GM11168 (cell line): ENCODE measurements around the gene TJP3.
"Not testable (repeated sequence)": the region's sequence is repeated elsewhere in the genome, so short reads cannot be mapped to it uniquely, and the experiment has no call there.

Experiments
- in situ Hi-C: fragments of 300-500 bp; cut with MboI; formaldehyde crosslinking; loops from one replicate; pipeline ENCODE4 v1.12.0; 2022; ENCODE audit warnings: low sequenced_read_pairs; ENCODE audit not compliant: unreplicated experiment

TJP3 gene

GRCh38 chr19:3762501-3763459, 54.6 kb downstream of the TJP3 start, which contains the start of gene MRPL54:
Gene MRPL54, plus strand, starts transcription at chr19:3762682. Its CDS starts 19 bp downstream, at chr19:3762701.
- in situ Hi-C loops = no loop called here

GRCh38 chr19:3765121-3765520, 56.9 kb downstream of the TJP3 start:
- in situ Hi-C loops = no loop called here

- in situ Hi-C loops = not testable (repeated sequence)
These were observed 57.6 kb downstream of the TJP3 start for GRCh38 chr19:3765757-3766156.

- in situ Hi-C loops = no loop called here
These were observed 58.3 kb downstream of the TJP3 start for GRCh38 chr19:3766520-3766919.

GRCh38 chr19:3767050-3767449, 58.9 kb downstream of the TJP3 start:
- in situ Hi-C loops = no loop called here

- in situ Hi-C loops = no loop called here
These were observed 60.0 kb downstream of the TJP3 start for GRCh38 chr19:3768015-3768747.

GRCh38 chr19:3768748-3769099, 60.5 kb downstream of the TJP3 start:
- in situ Hi-C loops = no loop called here

GRCh38 chr19:3769494-3769893, 61.3 kb downstream of the TJP3 start:
- in situ Hi-C loops = no loop called here

GRCh38 chr19:3770136-3770999, 62.2 kb downstream of the TJP3 start:
- in situ Hi-C loops = no loop called here

GRCh38 chr19:3771000-3771905, 63.1 kb downstream of the TJP3 start:
- in situ Hi-C loops = no loop called here

GRCh38 chr19:3771906-3772455, 63.8 kb downstream of the TJP3 start, which contains the start of gene RAX2:
Gene RAX2, minus strand, starts transcription at chr19:3772228. Its CDS starts 486 bp downstream, at chr19:3771742.
- in situ Hi-C loops = no loop called here

GRCh38 chr19:3773814-3774515, 65.8 kb downstream of the TJP3 start:
- in situ Hi-C loops = no loop called here

- in situ Hi-C loops = no loop called here
These were observed 66.6 kb downstream of the TJP3 start for GRCh38 chr19:3774621-3775373.

GRCh38 chr19:3775374-3775711, 67.2 kb downstream of the TJP3 start:
- in situ Hi-C loops = no loop called here

- in situ Hi-C loops = no loop called here
These were observed 67.6 kb downstream of the TJP3 start for GRCh38 chr19:3775831-3776230.

GRCh38 chr19:3776479-3777040, 68.4 kb downstream of the TJP3 start:
- in situ Hi-C loops = no loop called here

GRCh38 chr19:3778104-3778867, 70.1 kb downstream of the TJP3 start:
- in situ Hi-C loops = no loop called here
